OCI-LY1 (cell line): ENCODE data around the gene SAMD5.

Experiments
- H2AFZ ChIP-seq: fragments of 200-600 bp; sonication (generic), shearing (Covaris generic); 2 replicates; pipeline ENCODE4 v1.6.0; 2014; ENCODE audit warnings: antibody characterized with exemption, mild to moderate bottlenecking, low read length
- H3F3A ChIP-seq: fragments of 200-600 bp; sonication (generic), shearing (Covaris generic); 2 replicates; pipeline ENCODE4 v1.6.0; 2014; ENCODE audit warnings: mild to moderate bottlenecking, antibody characterized with exemption, low read length, moderate library complexity; ENCODE audit not compliant: insufficient read depth
- H3K27ac ChIP-seq: fragments of 200-600 bp; sonication (generic); 2 replicates; pipeline ENCODE4 v1.5.1; 2014; ENCODE audit warnings: low read length, mixed run types, mild to moderate bottlenecking, low read depth; ENCODE audit not compliant: poor library complexity, severe bottlenecking
- H3K27me3 ChIP-seq: fragments of 200-600 bp; sonication (generic); 2 replicates; pipeline ENCODE4 v1.6.0; 2014; ENCODE audit warnings: antibody characterized with exemption, mild to moderate bottlenecking, low read length, moderate library complexity; ENCODE audit not compliant: insufficient read depth
- H3K36me3 ChIP-seq: fragments of 200-600 bp; sonication (generic); 2 replicates; pipeline ENCODE4 v1.6.1; 2014; ENCODE audit warnings: mild to moderate bottlenecking, antibody characterized with exemption, low read length, moderate library complexity, mixed read lengths; ENCODE audit not compliant: insufficient read depth
- H3K4me1 ChIP-seq: fragments of 200-600 bp; sonication (generic); 2 replicates; pipeline ENCODE4 v1.5.1; 2014; ENCODE audit warnings: mild to moderate bottlenecking, low read length, moderate library complexity; ENCODE audit not compliant: insufficient read depth, severe bottlenecking
- H3K4me2 ChIP-seq: fragments of 200-600 bp; sonication (generic), shearing (Covaris generic); 2 replicates; pipeline ENCODE4 v1.6.1; 2014; ENCODE audit warnings: low read length
- H3K4me3 ChIP-seq: fragments of 200-600 bp; sonication (generic); 2 replicates; pipeline ENCODE4 v1.5.1; 2014; ENCODE audit warnings: low read length, low read depth, mild to moderate bottlenecking, mixed read lengths; ENCODE audit not compliant: poor library complexity, severe bottlenecking
- H3K79me2 ChIP-seq: fragments of 200-600 bp; shearing (Covaris generic); 2 replicates; pipeline ENCODE4 v1.6.1; 2016; ENCODE audit warnings: mixed run types, low read length, mixed read lengths; ENCODE audit not compliant: insufficient read depth
- H3K9ac ChIP-seq: fragments of 200-600 bp; sonication (generic), shearing (Covaris generic); 2 replicates; pipeline ENCODE4 v1.6.1; 2014; ENCODE audit warnings: mild to moderate bottlenecking, low read length, mixed read lengths
- H3K9me2 ChIP-seq: fragments of 200-600 bp; sonication (generic), shearing (Covaris generic); 2 replicates; pipeline ENCODE4 v1.6.1; 2014; ENCODE audit warnings: low read depth, mild to moderate bottlenecking, low read length, mixed read lengths
- H3K9me3 ChIP-seq: fragments of 200-600 bp; shearing (Covaris generic); 2 replicates; pipeline ENCODE4 v1.6.1; 2014; ENCODE audit warnings: low read length, mixed read lengths
- H4K20me1 ChIP-seq: fragments of 200-600 bp; sonication (generic), shearing (Covaris generic); 2 replicates; pipeline ENCODE4 v1.6.0; 2016; ENCODE audit warnings: mild to moderate bottlenecking, low read length; ENCODE audit not compliant: insufficient read depth
- EZH2 ChIP-seq: fragments of 200-600 bp; sonication (generic), shearing (Covaris generic); IDR thresholded peaks from 2 replicates; pipeline ENCODE4 v1.8.0; 2017; ENCODE audit warnings: borderline replicate concordance, mixed run types, mild to moderate bottlenecking, antibody characterized with exemption, low read length, moderate library complexity, mixed read lengths
- TF ChIP-seq, protein P1 (sequence below): fragments of 200-600 bp; sonication (generic), shearing (Covaris generic); IDR thresholded peaks from 2 replicates; pipeline ENCODE4 v1.5.1; 2017; ENCODE audit warnings: mild to moderate bottlenecking, antibody characterized with exemption, low read length, moderate library complexity, mixed read lengths

The SAMD5 gene

DNA sequence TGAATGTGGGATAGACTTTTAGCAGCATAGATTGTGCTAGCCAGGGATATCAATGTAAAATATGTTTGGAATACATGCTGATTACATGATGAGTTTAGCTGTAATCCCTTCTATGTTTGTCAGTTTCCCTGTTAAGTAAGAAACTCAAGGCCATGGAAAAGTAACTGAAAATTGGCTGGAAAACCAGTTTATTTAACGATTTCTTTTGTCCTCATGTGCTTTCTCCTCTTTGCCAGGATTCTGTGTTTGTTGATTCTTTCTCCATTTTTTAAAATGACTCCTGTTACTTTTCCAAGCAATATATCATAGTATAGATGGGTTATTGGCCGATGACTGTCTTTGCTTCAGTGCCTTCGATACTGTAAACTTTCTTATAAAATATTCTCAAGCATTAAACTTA is 87.5 kb downstream of the SAMD5 start:
- Histone ChIP-seq H4K20me1 (no peaks in the 10 kb centered on the region), H3K36me3 (no peaks in the 10 kb centered on the region), H3K79me2 (no peaks in the 10 kb centered on the region), H3K9ac (no peak overlapping the region), H3K9me2 (no peaks in the 10 kb centered on the region), H3K4me2 (no peak overlapping the region), H3K27ac (no peak overlapping the region), H2AFZ (no peak overlapping the region), H3K4me3 (no peak overlapping the region), H3K4me1 (no peaks in the 10 kb centered on the region), H3K9me3 (no peaks in the 10 kb centered on the region), H3F3A (no peaks in the 10 kb centered on the region), H3K27me3 (no peaks in the 10 kb centered on the region)
- TF ChIP-seq EZH2: no peak
- TF ChIP-seq, protein P1, sequence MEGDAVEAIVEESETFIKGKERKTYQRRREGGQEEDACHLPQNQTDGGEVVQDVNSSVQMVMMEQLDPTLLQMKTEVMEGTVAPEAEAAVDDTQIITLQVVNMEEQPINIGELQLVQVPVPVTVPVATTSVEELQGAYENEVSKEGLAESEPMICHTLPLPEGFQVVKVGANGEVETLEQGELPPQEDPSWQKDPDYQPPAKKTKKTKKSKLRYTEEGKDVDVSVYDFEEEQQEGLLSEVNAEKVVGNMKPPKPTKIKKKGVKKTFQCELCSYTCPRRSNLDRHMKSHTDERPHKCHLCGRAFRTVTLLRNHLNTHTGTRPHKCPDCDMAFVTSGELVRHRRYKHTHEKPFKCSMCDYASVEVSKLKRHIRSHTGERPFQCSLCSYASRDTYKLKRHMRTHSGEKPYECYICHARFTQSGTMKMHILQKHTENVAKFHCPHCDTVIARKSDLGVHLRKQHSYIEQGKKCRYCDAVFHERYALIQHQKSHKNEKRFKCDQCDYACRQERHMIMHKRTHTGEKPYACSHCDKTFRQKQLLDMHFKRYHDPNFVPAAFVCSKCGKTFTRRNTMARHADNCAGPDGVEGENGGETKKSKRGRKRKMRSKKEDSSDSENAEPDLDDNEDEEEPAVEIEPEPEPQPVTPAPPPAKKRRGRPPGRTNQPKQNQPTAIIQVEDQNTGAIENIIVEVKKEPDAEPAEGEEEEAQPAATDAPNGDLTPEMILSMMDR: no peak

- Histone ChIP-seq H3F3A (no peaks in the 10 kb centered on the region), H3K36me3 (no peaks in the 10 kb centered on the region), H3K4me3 (no peak overlapping the region), H3K9me2 (no peaks in the 10 kb centered on the region), H3K27me3 (no peaks in the 10 kb centered on the region), H3K9ac (no peak overlapping the region), H3K4me1 (no peaks in the 10 kb centered on the region), H3K9me3 (no peaks in the 10 kb centered on the region), H2AFZ (no peak overlapping the region), H3K4me2 (no peak overlapping the region), H4K20me1 (no peaks in the 10 kb centered on the region), H3K27ac (no peak overlapping the region), H3K79me2 (no peaks in the 10 kb centered on the region)
- no peak for TF ChIP-seq EZH2
- TF ChIP-seq, protein P1: no peak
Measured at GRCh38 chr6:147603392-147604081, 95.0 kb downstream of the SAMD5 start.

DNA sequence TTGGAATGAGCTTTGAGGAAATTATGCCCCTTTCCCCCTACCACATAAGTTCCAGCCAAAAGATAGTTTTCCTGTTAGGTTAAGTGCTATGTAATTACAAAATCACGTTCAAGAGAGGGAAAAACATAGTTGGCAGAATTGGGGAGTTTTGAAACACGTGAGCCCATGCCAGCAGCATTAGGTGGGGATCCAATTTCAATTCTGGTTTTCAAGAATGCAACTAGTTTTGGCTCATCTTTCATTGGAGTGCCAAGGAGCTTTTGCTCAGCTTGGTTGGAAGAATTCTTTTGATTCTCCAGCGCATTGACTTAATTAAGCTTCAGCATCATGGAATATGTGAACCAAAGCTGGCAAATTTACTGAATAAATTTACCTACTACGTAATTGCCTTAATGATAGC is 95.9 kb downstream of the SAMD5 start:
- Histone ChIP-seq H3K4me3 (no peak overlapping the region), H2AFZ (no peak overlapping the region), H3K4me2 (no peak overlapping the region), H3K27ac (no peak overlapping the region), H3K4me1 (no peaks in the 10 kb centered on the region), H3K9me3 (no peaks in the 10 kb centered on the region), H3K9ac (no peak overlapping the region), H3F3A (no peaks in the 10 kb centered on the region), H3K36me3 (no peaks in the 10 kb centered on the region), H3K79me2 (no peaks in the 10 kb centered on the region), H3K27me3 (no peaks in the 10 kb centered on the region), H3K9me2 (no peaks in the 10 kb centered on the region), H4K20me1 (no peaks in the 10 kb centered on the region)
- TF ChIP-seq, protein P1: no peak
